Middle frontal gyrus (tissue), 1 donor: Measurements from ENCODE around the gene IL22RA1.

ENCODE experiments used
- DNase-seq: peaks from one replicate; pipeline ENCODE4 v3.0.0-alpha.2; 2015; ENCODE audit warnings: low spot score; ENCODE audit errors: extremely low spot score

The IL22RA1 gene

DNA sequence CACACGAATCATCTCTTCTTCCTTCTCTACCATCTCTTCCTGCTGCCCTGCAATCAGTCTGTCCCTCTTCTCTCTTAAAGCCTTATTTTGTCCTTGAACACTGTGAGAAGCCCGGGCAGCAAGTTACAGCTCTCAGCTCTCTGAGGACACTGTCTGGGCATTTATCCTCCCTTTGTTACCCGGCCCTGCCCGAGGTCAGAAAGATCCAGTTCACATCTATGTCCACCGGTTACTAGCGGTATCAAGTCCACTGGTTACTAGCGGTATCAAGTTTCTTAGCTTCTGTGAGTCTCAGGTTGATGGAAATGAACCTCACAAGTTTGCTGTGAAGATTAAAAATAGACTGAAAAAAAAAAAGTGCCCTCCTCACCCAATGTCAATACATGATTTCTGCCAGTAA, 25.3 kb upstream of the IL22RA1 start:
- DNase-seq, result no peak

- DNase-seq, result no peak
Observed at GRCh38 chr1:24167008-24167407, 24.1 kb upstream of the IL22RA1 start.

DNA sequence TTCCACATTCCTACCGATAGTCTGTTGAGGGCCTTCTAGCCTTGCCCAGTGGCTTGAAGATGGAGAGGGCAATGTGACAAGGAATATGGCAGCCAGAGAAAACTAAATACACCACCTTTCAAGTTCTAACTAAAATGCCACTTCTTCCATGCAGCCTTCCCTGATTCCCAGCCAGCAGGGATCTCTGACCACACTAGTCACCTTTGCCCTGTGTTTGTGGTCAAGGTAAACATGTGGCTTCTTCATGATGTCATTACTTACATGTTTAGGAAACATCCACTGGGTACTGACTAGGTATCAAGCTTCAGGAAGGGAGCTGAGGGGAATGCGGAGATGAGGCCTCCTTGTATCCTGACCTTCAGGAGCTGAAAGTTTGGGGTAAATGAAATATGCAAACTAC, 22.6 kb upstream of the IL22RA1 start:
- DNase-seq, result no peak

GRCh38 chr1:24164004-24164403, 21.1 kb upstream of the IL22RA1 start:
- DNase-seq, result no peak

DNA sequence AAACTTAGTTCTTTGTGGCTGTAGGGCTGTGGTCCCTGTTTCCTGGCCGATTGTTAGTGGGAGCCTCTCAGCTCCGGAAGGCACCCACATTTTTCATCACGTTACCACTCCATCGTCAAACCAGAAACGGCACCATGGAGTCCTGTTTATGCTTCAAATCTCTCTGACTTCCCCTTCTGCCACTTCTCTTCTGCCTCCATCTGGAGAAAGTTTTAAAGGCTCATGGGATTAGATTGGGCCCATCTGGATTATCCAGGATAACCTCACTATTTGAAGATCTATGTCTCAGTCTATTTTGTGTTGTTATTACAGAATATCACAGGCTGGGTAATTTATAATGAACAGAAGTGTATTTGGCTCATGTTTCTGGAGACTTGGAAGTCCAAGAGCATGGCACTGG, 19.3 kb upstream of the IL22RA1 start:
- DNase-seq, result no peak

DNA sequence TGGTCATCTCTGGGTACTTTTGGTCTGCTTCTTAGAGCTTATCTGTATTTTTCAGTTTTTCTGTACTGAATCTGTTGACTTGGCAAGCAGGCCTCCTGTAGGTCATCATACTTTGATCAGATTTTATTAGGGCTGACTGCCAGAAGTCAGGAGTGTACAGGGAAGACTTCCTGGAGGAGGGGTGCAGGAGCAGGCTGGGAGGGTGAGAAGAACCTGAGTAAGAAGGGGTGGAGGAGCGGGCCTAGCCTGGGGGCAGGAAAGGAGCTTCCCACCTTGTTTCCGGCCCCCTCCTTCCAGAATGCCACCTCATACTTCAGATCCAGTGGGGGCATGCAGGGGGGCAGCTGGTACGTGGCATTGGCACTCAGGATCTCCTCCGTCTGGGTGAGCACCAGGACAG, 18.3 kb upstream of the IL22RA1 start:
- no peak for DNase-seq

DNA sequence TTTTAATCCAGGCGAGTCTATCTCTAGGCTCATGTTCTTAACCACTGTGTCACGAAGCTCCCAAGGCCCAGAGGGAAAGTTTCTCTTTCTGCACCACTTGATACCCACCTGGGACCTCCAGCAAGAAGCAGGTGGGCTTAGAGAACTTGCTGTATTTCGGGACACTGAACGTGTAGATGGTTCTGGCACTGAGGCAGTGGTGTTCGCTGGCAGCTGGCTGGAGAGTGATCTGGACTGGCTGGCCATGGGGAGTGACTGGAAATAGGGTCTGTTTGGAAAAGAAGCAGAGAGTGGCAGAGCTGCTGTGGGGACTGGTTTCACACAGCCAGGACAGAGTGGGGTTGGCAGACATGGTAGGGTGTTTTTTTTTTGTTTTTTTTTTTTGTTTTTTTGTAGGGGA, 16.4 kb upstream of the IL22RA1 start:
- no peak for DNase-seq

DNA sequence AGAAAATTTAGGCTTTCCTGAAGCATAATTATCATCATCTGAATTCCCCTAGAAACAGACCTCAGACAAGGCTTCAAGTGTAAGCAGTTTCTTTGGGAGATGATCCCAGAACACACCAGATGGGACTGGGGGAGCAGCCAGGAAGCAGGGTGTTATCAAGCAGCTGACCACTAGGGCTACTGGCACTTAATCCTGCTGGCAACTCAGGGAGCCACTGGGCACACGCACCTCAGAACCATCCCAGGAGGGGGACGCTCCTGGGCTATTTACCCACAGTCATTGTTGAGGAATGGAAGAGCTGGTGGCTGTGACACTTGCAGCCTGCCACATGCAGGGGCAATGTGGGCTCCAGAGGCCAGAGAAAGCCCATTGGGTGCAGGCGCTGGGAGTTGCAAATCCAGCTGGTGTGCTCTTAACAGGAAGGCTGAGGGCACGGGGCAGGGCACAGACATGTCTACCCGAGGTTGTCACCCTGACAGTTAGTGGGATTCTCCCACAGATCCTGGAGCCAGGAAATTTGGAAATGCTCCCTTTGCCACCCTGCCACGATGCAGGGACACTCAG, 15.1 kb upstream of the IL22RA1 start:
- no peak for DNase-seq

DNA sequence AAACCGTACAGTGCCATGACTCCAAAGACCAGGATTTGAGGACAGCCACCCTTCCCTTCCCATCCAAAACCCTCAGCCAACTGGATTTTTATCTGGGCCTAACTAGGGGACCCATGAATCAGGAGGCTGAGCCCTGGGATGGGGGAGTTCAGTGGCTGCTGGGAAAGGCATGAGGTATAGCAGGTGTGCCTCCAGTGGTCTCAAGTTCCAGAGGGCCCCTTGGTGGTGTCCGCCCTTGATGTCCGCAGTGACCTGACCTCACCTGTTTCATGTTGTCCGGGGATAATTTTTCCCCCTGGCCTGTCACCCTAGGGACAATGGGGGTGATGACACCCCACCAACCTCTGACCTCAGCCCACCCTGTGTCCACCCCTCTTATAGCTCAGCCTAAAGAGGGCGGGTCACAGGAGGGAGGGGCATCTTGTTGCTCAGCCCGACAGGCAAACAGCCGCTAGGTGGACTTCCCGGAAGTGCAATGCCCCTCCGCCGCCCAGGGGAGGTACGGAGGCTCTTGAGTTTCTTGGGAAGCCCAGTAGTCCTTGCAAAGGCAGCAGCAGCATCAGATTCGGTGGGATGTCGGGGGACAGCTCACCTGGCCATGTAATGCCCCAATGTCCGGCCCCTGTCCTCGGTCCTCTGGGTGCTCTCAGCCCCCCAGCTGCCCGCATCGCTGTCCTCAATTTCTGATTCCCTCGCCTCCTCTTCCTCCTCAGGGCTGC, 13.8 kb upstream of the IL22RA1 start:
- DNase-seq, result no peak

GRCh38 chr1:24155011-24155782, 12.3 kb upstream of the IL22RA1 start:
- DNase-seq, result no peak

DNA sequence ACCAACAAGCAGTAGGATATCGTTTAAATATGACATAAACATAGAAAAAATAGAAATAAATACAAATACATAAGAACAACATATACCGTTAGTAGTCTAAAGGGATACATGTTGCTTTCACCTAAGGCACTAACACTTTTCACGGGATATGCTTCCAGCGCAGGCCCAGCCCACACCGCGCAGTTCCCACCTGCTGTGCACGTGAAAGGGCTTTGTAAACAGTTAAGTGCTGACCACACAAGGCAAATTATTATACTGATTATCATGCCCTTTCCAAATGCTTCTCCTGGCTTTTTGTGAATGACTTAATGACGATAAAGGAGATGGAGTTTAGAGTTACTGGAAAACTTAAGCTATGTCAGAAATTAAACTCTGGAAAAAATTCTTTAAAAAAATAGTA, 11.3 kb upstream of the IL22RA1 start:
- no peak for DNase-seq

DNA sequence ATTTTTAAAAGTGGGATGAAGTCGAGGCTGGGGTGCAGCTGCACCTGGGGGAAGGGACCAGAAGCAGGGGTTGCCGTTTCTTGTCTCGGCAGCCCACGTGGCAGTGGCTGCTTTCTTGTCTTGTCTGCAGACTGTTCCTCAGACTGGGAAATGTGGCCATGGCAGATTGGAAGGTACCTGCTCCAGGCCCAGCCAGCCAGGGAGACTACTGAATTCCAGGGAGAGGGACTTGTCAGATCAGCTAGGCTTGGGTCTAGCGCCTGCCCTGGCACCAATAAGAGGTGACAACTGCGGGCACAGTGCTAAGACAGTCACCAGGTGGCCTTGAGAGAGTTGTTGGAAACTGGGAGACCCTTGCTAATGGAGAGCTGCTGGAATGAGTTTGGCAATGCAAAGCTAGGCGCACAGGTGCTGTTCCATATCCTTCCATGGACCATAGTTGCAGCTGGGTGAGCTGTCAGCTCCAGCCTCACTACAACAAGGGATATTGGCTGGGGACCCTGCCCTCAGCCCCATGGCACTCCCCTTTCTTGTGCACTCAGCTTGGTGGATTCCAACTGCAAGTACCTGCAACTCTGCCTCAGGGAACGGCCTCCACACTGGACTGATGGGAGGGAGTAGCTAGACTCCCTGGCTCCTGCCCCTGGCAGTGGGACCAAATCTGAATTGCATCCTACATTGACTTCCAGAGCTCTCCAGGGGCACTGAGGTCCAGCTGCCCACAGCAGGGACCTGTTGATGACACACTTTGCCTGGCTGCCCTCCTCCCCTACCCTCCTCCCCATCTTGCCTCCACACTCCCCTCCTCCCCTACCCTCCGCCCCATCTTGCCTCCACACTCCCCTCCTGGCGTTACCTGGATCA, 9.9 kb upstream of the IL22RA1 start:
- DNase-seq, result no peak

DNA sequence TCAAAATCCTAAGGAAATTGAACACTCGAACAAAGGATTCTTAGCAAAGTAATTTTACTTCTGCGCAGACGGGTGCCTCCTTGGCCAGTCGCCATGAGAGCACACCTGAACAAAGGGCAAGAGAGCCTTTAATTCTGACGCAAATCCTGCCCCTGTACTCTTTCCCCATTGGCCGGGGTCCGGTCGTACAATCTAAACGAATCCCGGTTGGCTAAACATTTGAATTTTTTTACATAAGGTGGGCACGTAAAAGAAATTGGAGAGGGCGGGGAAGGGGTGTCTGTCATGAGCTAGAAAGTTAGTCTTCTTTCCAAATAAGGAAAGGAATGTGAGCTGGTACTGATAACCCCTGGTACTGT, 8.2 kb upstream of the IL22RA1 start:
- no peak for DNase-seq

- DNase-seq, result peak; percentile 27
Observed at GRCh38 chr1:24150234-24151174, 7.6 kb upstream of the IL22RA1 start.

GRCh38 chr1:24149866-24150233, 6.9 kb upstream of the IL22RA1 start:
- DNase-seq, result no peak

DNA sequence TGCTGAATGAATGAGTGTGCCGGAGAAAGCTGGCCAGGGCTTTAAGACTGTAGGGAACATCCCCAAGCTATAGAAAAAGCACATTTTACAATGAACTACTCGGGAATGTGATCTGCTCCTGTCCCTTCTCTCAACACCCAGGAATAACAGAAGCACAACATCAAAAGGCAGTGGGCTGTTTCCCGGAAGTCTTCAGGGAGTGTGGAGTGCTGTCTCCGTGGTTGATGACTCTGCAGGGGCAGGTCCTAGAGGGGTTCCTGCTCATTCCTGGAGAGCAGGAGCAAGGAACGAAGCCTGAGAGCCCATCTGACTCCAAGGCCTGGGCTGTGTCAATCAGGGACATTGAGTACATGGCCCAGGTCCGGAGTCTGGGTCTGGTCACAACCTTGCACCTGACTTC, 4.9 kb upstream of the IL22RA1 start:
- DNase-seq, result no peak

- DNase-seq, result no peak
Observed at GRCh38 chr1:24147194-24147593, 4.3 kb upstream of the IL22RA1 start.

DNA sequence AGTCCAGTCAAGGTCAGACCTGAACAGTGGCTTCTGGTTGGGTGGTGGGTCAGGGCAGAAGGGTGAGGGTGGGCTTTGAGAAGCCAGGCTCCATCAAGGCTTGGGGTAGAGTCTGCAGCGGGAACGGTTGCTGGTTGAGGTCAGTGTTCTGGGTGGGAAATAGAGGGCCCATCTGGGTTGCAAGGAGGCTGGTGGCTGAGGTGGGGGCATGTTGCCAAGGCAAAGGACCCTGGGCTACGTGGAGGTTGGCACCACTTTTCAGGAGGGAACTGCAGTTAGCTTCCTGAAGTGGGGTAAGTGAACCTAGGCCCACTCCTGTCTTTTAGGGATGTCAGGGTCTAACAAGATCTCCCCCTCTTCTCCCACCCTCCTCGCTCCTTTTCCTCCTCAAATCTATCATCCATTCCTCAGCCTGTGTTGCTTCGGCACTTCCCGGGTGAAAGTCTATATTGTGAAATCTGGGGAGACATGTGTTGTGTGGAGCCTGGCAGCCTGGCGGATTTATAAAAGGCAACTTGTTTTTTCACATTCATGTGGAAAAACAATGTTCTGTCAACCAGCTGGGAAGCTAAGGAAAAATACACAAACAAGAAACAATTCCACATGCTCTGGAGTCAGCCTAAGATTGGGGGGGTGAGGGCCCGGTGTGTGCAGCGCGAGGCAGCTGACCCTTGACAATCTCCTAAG, 1.5 kb downstream of the IL22RA1 start:
- no peak for DNase-seq

DNA sequence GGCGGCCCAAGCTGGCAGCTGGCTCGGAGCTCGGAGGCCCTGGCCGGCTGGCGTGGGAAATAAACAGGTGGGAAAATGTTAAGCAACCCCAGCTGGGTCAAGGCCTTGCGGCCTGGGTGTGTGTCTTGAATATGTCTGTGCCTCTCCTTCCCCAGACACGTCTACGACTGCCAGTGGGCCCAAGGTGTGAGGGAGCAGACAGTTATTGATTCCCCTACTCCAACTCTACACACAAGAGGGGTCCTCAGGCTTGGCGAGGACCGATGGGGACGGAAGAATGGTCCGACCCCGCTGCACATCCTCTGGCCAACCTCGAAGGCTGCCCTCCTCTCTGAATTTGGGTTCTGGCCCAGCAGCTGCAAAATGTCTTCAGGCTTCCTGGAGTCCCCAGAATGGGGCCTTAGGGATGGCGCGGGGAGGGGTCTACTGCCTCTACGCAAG, 2.2 kb downstream of the IL22RA1 start:
- DNase-seq, result no peak

GRCh38 chr1:24139841-24140425, 3.0 kb downstream of the IL22RA1 start:
- no peak for DNase-seq
